GM12878 (cell line): ENCODE measurements around the gene SNCA. TPM values are rescaled to one million over a fixed set of nuclear protein-coding genes. Genes with fewer than 3 reads are reported as not detected.

Experiments
- ATAC-seq: fragments of 200-7000 bp; cut with Tn5 transposase; 3 replicates; pipeline ENCODE4 v1.9.1; 2020; ENCODE audit warnings: mild to moderate bottlenecking, moderate library complexity
- BruUV-seq: library from RNA; stranded (reverse); fragments of 400-500 nt; replicated peaks from 2 replicates; lab custom pipeline; 2021; lab: Mats Ljungman, UMichigan
- CTCF ChIA-PET: fragments of 300-600 bp; sonication (Branson Sonifier 250); formaldehyde crosslinking; extraction: SDS; loops from one replicate; lab custom pipeline; 2021; ENCODE audit warnings: inconsistent platforms; lab: Yijun Ruan, JAX
- POLR2A ChIA-PET: fragments of 350-600 bp; formaldehyde crosslinking; extraction: SDS; loops from one replicate; lab custom pipeline; 2021; ENCODE audit warnings: inconsistent platforms; lab: Charles Lee
- RAD21 ChIA-PET: fragments of 300-600 bp; sonication (Branson Sonifier 250); formaldehyde crosslinking; loops from one replicate; lab custom pipeline; 2023; ENCODE audit warnings: antibody characterized with exemption; ENCODE audit not compliant: unreplicated experiment; lab: Charles Lee
- SMC1A ChIA-PET: fragments of 300-600 bp; sonication (Branson Sonifier 250); formaldehyde crosslinking; loops from one replicate; lab custom pipeline; 2023; ENCODE audit not compliant: unreplicated experiment, uncharacterized antibody; lab: Charles Lee
- DNase-seq: peaks from one replicate; pipeline ENCODE4 v3.0.0-alpha.2; 2011; ENCODE audit warnings: low read depth, low spot score
- FAIRE-seq: peaks from 3 replicates; lab custom pipeline; 2011; peaks lifted over from hg19 to GRCh38; lab: Jason Lieb, UNC
- H2AFZ ChIP-seq: 2 replicates; pipeline ENCODE4 v1.6.0; 2011; ENCODE audit warnings: low read depth, low read length, control low read depth; ENCODE audit not compliant: control insufficient read depth
- H3K27ac ChIP-seq: 2 replicates; pipeline ENCODE4 v1.5.1; 2011; ENCODE audit warnings: control low read depth; ENCODE audit not compliant: control insufficient read depth, insufficient read depth
- H3K27me3 ChIP-seq, 2 experiments: replicated peaks in 1 of 2; 2 replicates each; pipeline versions ENCODE4 v1.6.0 to v1.6.1; 2011; ENCODE audit warnings: low read length in 1 of 2; ENCODE audit not compliant: control insufficient read depth in 2 of 2, insufficient read depth in 2 of 2
- H3K36me3 ChIP-seq, 2 experiments: 2 replicates each; pipeline ENCODE4 v1.5.1; 2011; ENCODE audit warnings: low read length in 1 of 2; ENCODE audit not compliant: control insufficient read depth in 2 of 2, insufficient read depth in 2 of 2
- H3K4me1 ChIP-seq: 2 replicates; pipeline ENCODE4 v1.6.1; 2011; ENCODE audit warnings: mild to moderate bottlenecking, low read length, moderate library complexity, mixed read lengths; ENCODE audit not compliant: control insufficient read depth, insufficient read depth
- H3K4me2 ChIP-seq: 2 replicates; pipeline ENCODE4 v1.6.0; 2011; ENCODE audit warnings: control low read depth; ENCODE audit not compliant: control insufficient read depth, insufficient read depth
- H3K4me3 ChIP-seq: fragments of 200-600 bp; sonication (generic); 2 replicates; pipeline ENCODE4 v1.5.1; 2016
- H3K79me2 ChIP-seq: 2 replicates; pipeline ENCODE4 v1.6.0; 2011; ENCODE audit warnings: low read length; ENCODE audit not compliant: control insufficient read depth, insufficient read depth
- H3K9ac ChIP-seq: 2 replicates; pipeline ENCODE4 v1.8.0; 2011; ENCODE audit warnings: low read length, control low read depth, mixed read lengths; ENCODE audit not compliant: control insufficient read depth, insufficient read depth
- H3K9me3 ChIP-seq: replicated peaks from 3 replicates; pipeline ENCODE4 v1.5.1; 2011; ENCODE audit warnings: mild to moderate bottlenecking, low read length; ENCODE audit not compliant: control insufficient read depth, insufficient read depth
- H4K20me1 ChIP-seq: 2 replicates; pipeline ENCODE4 v1.6.0; 2011; ENCODE audit not compliant: control insufficient read depth, insufficient read depth
- CBFB ChIP-seq: IDR thresholded peaks from 2 replicates; pipeline ENCODE4 v1.6.1; 2016; ENCODE audit warnings: antibody characterized with exemption, low read depth
- CEBPB ChIP-seq, 2 experiments: fragments of 150-350 bp in 1 of 2; IDR thresholded peaks; 2 replicates each; pipeline ENCODE4 v1.6.1; 2012 to 2014; ENCODE audit warnings: low read depth in 2 of 2, low read length in 2 of 2, borderline replicate concordance in 1 of 2, inconsistent platforms in 1 of 2
- CHD1 ChIP-seq: IDR thresholded peaks from 2 replicates; pipeline ENCODE4 v1.6.1; 2012; ENCODE audit warnings: low read depth, low read length, improper control_type of control experiment
- CREM ChIP-seq: IDR thresholded peaks from 2 replicates; pipeline ENCODE4 v1.6.1; 2014; ENCODE audit warnings: antibody characterized with exemption, low read depth
- EP300 ChIP-seq, 2 experiments: fragments of 150-350 bp in 1 of 2; IDR thresholded peaks; 2 replicates each; pipeline ENCODE4 v1.6.1; 2011 to 2012; ENCODE audit warnings: low read depth in 2 of 2, low read length in 2 of 2, borderline replicate concordance in 1 of 2, improper control_type of control experiment in 1 of 2, inconsistent platforms in 1 of 2; ENCODE audit not compliant: control insufficient read depth in 1 of 2
- HDAC2 ChIP-seq: fragments of 200-600 bp; sonication (generic); IDR thresholded peaks from 2 replicates; pipeline ENCODE4 v1.6.1; 2017
- MTA2 ChIP-seq: fragments of 450-650 bp; IDR thresholded peaks from 2 replicates; pipeline ENCODE4 v1.6.1; 2016; ENCODE audit warnings: low read depth, mild to moderate bottlenecking, moderate library complexity
- MYC ChIP-seq: IDR thresholded peaks from 2 replicates; pipeline ENCODE4 v1.6.1; 2011; ENCODE audit warnings: mild to moderate bottlenecking, low read length, moderate library complexity, inconsistent platforms; ENCODE audit not compliant: insufficient read depth, insufficient replicate concordance, insufficient read length, severe bottlenecking
- RAD21 ChIP-seq: IDR thresholded peaks from 2 replicates; pipeline ENCODE4 v1.6.1; 2011; ENCODE audit warnings: mild to moderate bottlenecking, low read depth, low read length, moderate library complexity; ENCODE audit not compliant: insufficient read depth
- SIX5 ChIP-seq: IDR thresholded peaks from 2 replicates; pipeline ENCODE4 v1.6.1; 2011; ENCODE audit warnings: mild to moderate bottlenecking, low read depth, low read length, moderate library complexity; ENCODE audit not compliant: severe bottlenecking
- SREBF1 ChIP-seq: IDR thresholded peaks from 2 replicates; pipeline ENCODE4 v1.6.1; 2012; ENCODE audit warnings: mild to moderate bottlenecking, low read length
- USF1 ChIP-seq: IDR thresholded peaks from 2 replicates; pipeline ENCODE4 v1.6.1; 2011; ENCODE audit warnings: borderline replicate concordance, low read depth, mild to moderate bottlenecking, moderate library complexity, mixed read lengths, low read length; ENCODE audit not compliant: insufficient read depth; ENCODE audit errors: extremely low read length
- ZBTB33 ChIP-seq: fragments of 450-650 bp; IDR thresholded peaks from 2 replicates; pipeline ENCODE4 v1.6.1; 2017; ENCODE audit warnings: mild to moderate bottlenecking
- ZNF217 ChIP-seq: fragments of 450-650 bp; IDR thresholded peaks from 2 replicates; pipeline ENCODE4 v1.6.1; 2017; ENCODE audit warnings: antibody characterized with exemption, mild to moderate bottlenecking
- WGBS: methylation state at CpG from one replicate; pipeline ENCODE4 v1.1.6; 2016; ENCODE audit warnings: low lambda C conversion rate; ENCODE audit not compliant: insufficient replicate concordance, insufficient coverage; ENCODE audit errors: missing lambda C conversion rate; 5-methylcytosine and 5-hydroxymethylcytosine counted together
- in situ Hi-C: fragments of 300-500 bp; cut with MboI; formaldehyde crosslinking; loops from 9 replicates; pipeline ENCODE4 v1.14.3; 2018; ENCODE audit warnings: mixed read lengths
- intact Hi-C: fragments of 100-400 bp; cut with micrococcal nuclease; formaldehyde crosslinking; loops from one replicate; pipeline ENCODE4 v1.14.2; 2022; ENCODE audit not compliant: unreplicated experiment
- polyA plus RNA-seq, 11 experiments: library from polyadenylated mRNA; depleted of rRNA in 4 of 11; unstranded in 6 of 11; stranded (reverse) in 5 of 11; fragments of >200 nt; fragmentation: Nextera tagmentation in 4 of 11; fragmentation: Illumina TruSeq in 1 of 11; extraction: Ambion mirVana in 4 of 11; extraction: Trizol in 1 of 11; gene quantifications; 1 replicate in 1 of 11; 2 replicates in 10 of 11; pipeline versions ENCODE4 v1.2.1 to v1.2.3, GENCODE V29; 2011 to 2016; ENCODE audit warnings: inconsistent platforms in 2 of 11, missing spikeins in 2 of 11, low read depth in 1 of 11
- total RNA-seq, 4 experiments: library from RNA; depleted of rRNA in 3 of 4; stranded (reverse); fragments of >200 nt in 3 of 4; fragmentation: Illumina TruSeq in 1 of 4; extraction: Trizol in 1 of 4; gene quantifications; 2 replicates each; pipeline versions ENCODE4 v1.2.1 to v1.2.3, GENCODE V29; 2013 to 2021

Gene SNCA
- total and polyA plus RNA-seq, 10 of the 15 experiments (the other 5 are each of a cell fraction or from before 2014, with no cell fraction given): 0.22 TPM; not detected in 9

- ChIA-PET CTCF (no interaction called here), RAD21 (no interaction called here)
- TF ChIP-seq HDAC2 (no peak), SREBF1 (no peak), ZNF217 (no peak), CHD1 (no peak), EP300 (IDR thresholded peaks at IDR 0.05; ENCODE audit: borderline replicate concordance in 1 of 2, control insufficient read depth in 1 of 2, low read depth in 2 of 2, low read length in 2 of 2) (no peak), CEBPB (IDR thresholded peaks at IDR 0.05; ENCODE audit: borderline replicate concordance in 1 of 2, low read depth in 2 of 2, low read length in 2 of 2) (no peak), MTA2 (no peak), CREM (no peak)
Measured at GRCh38 chr4:89769856-89770255, 67.1 kb downstream of the SNCA start.

GRCh38 chr4:89767924-89768323 lies 69.0 kb downstream of the SNCA start:
- POLR2A ChIA-PET: no interaction called here
- Histone ChIP-seq H3K4me3 (no peak overlapping the region), H3K79me2 (no peaks in the 10 kb centered on the region), H3K4me1 (no peaks in the 10 kb centered on the region), H3K4me2 (no peak overlapping the region), H3K27me3 (no peaks in the 10 kb centered on the region), H2AFZ (no peak overlapping the region), H3K9me3 (no peaks in the 10 kb centered on the region), H4K20me1 (no peaks in the 10 kb centered on the region), H3K27ac (no peak overlapping the region), H3K9ac (no peak overlapping the region), H3K36me3 (no peaks in the 10 kb centered on the region)
- ATAC-seq (no peak), FAIRE-seq (no peak), DNase-seq (no peak)
- SMC1A ChIA-PET: no interaction called here
- CTCF ChIA-PET: no interaction called here
- intact Hi-C loops (no loop called here), in situ Hi-C loops (no loop called here)
- TF ChIP-seq MYC: no peak
- no peak for TF ChIP-seq RAD21
- no peak for TF ChIP-seq SIX5
- no peak for TF ChIP-seq USF1
- TF ChIP-seq CBFB: no peak
- no peak for TF ChIP-seq ZBTB33
- no TSS peak for BruUV-seq
- RAD21 ChIA-PET: no interaction called here

More at GRCh38 chr4:89769856-89770255, 67.1 kb downstream of the SNCA start:
- no peaks in the 10 kb centered on the region for H3K36me3 ChIP-seq
- FAIRE-seq (no peak), DNase-seq (no peak), ATAC-seq (no peak)
- 57% methylated on average over 3 of the region's 3 CpGs for WGBS
- POLR2A ChIA-PET: no interaction called here
- H3K27ac ChIP-seq: no peak overlapping the region
- no peaks in the 10 kb centered on the region for H3K27me3 ChIP-seq
- intact Hi-C loops: no loop called here
- in situ Hi-C loops: no loop called here
- H2AFZ ChIP-seq: no peak overlapping the region
- BruUV-seq: no TSS peak
- no peak overlapping the region for H3K4me2 ChIP-seq
- no peak overlapping the region for H3K4me3 ChIP-seq
- no peaks in the 10 kb centered on the region for H4K20me1 ChIP-seq
- H3K9me3 ChIP-seq: no peaks in the 10 kb centered on the region
- no peak overlapping the region for H3K9ac ChIP-seq
- no peaks in the 10 kb centered on the region for H3K4me1 ChIP-seq
- SMC1A ChIA-PET: no interaction called here
- no peaks in the 10 kb centered on the region for H3K79me2 ChIP-seq
